Measurements from ENCODE around the gene OR6S1. TPM values are rescaled to one million over a fixed set of nuclear protein-coding genes. Genes with fewer than 3 reads are reported as not detected.
"Not testable (repeated sequence)": the region's sequence is repeated elsewhere in the genome, so short reads cannot be mapped to it uniquely, and the experiment has no call there.

Gene OR6S1
- total RNA-seq, 2 donors from 2014 or later: not detected

- ATAC-seq: no peak
- no peak overlapping the region for H3K27ac ChIP-seq
- H3K4me1 ChIP-seq: no peaks in the 10 kb centered on the region
- no peaks in the 10 kb centered on the region for H3K36me3 ChIP-seq (replicated peaks in 1 of 2; ENCODE audit: insufficient read depth in 1 of 2, low read depth in 2 of 2)
- no peak overlapping the region for H3K4me3 ChIP-seq
- H3K27me3 ChIP-seq: no peaks in the 10 kb centered on the region
- no peaks in the 10 kb centered on the region for H3K9me3 ChIP-seq
- no peak for TF ChIP-seq CTCF (IDR thresholded peaks at IDR 0.05)
- no peak for TF ChIP-seq POLR2A (IDR thresholded peaks at IDR 0.05)
- 72% methylated on average over 12 of the region's 12 CpGs for WGBS, 2 donors
- intact Hi-C loops (cut with DNase I): loop anchor here (10.0 kb wide), 1 partner anchor 137 kb away; the partner anchor contains the start of genes PIP4P1 and PNP
- no peak for DNase-seq
Measured at GRCh38 chr14:20601522-20601921, 40.0 kb downstream of the OR6S1 start.

- no peak for ATAC-seq
- Histone ChIP-seq H3K4me1 (no peaks in the 10 kb centered on the region), H3K27ac (no peak overlapping the region), H3K4me3 (no peak overlapping the region), H3K36me3 (replicated peaks in 1 of 2; ENCODE audit: insufficient read depth in 1 of 2, low read depth in 2 of 2) (no peaks in the 10 kb centered on the region), H3K27me3 (no peaks in the 10 kb centered on the region), H3K9me3 (no peaks in the 10 kb centered on the region)
- no peak for TF ChIP-seq POLR2A (IDR thresholded peaks at IDR 0.05)
- no peak for TF ChIP-seq CTCF (IDR thresholded peaks at IDR 0.05)
- intact Hi-C loops (cut with DNase I): no loop called here
- DNase-seq: no peak
- 81 to 93% methylated on average over 1 of the region's 1 CpG for WGBS, 2 donors
Measured at GRCh38 chr14:20597108-20597507, 44.4 kb downstream of the OR6S1 start.

- H3K4me1 ChIP-seq; H3K27me3 ChIP-seq; ATAC-seq; H3K36me3 ChIP-seq (replicated peaks in 1 of 2; ENCODE audit: insufficient read depth in 1 of 2, low read depth in 2 of 2); H3K27ac ChIP-seq; intact Hi-C loops (cut with DNase I); H3K9me3 ChIP-seq; DNase-seq; H3K4me3 ChIP-seq: not testable (repeated sequence)
- WGBS, 2 donors: 97 to 98% methylated on average over 3 of the region's 3 CpGs
Measured at GRCh38 chr14:20595726-20596125, 45.8 kb downstream of the OR6S1 start.

- Histone ChIP-seq H3K27me3 (no peaks in the 10 kb centered on the region), H3K27ac (no peak overlapping the region), H3K4me1 (no peaks in the 10 kb centered on the region), H3K4me3 (no peak overlapping the region), H3K36me3 (replicated peaks in 1 of 2; ENCODE audit: insufficient read depth in 1 of 2, low read depth in 2 of 2) (no peaks in the 10 kb centered on the region), H3K9me3 (no peaks in the 10 kb centered on the region)
- 64 to 90% methylated on average over 1 of the region's 1 CpG for WGBS, 2 donors
- no peak for ATAC-seq
- intact Hi-C loops (cut with DNase I): no loop called here
- DNase-seq: no peak
- TF ChIP-seq POLR2A (IDR thresholded peaks at IDR 0.05) (no peak), CTCF (IDR thresholded peaks at IDR 0.05) (no peak)
Measured at GRCh38 chr14:20592574-20592973, 48.9 kb downstream of the OR6S1 start.

- ATAC-seq (no peak), DNase-seq (no peak)
- Histone ChIP-seq H3K27ac (no peak within 1 kb of the TSS), H3K9me3 (no peaks in the 10 kb centered on the region), H3K4me1 (no peaks in the 10 kb centered on the region), H3K36me3 (replicated peaks in 1 of 2; ENCODE audit: insufficient read depth in 1 of 2, low read depth in 2 of 2) (no peaks in the 10 kb centered on the region), H3K4me3 (no peak within 1 kb of the TSS), H3K27me3 (no peaks in the 10 kb centered on the region)
- intact Hi-C loops (cut with DNase I): no loop called here
- 60 to 67% methylated on average over 4 of the region's 4 CpGs for WGBS, 2 donors
- TF ChIP-seq POLR2A (IDR thresholded peaks at IDR 0.05) (no peak), CTCF (IDR thresholded peaks at IDR 0.05) (no peak)
Measured at GRCh38 chr14:20591235-20591634, 50.3 kb downstream of the OR6S1 start, which contains the start of gene RNASE12. TSS of gene RNASE12 (minus strand) at chr14:20591376. CDS start at chr14:20590723, 653 bp downstream.

Small RNA genes lying within 50 kb of the gene (small RNA-seq; reads per million reads assigned to genes)
- gene RF00019: not detected

Other genes starting within 250 kb of the OR6S1 start
- gene TEP1, start 228.2 kb downstream of the OR6S1 start, total RNA-seq: 10 to 100 TPM; 32.3 to 35.3 TPM
- gene KLHL33, start 205.5 kb downstream of the OR6S1 start, total RNA-seq: under 1 TPM in 1 of 2 donors, not detected in 1; 0.26 TPM
- 10 to 100 TPM; 36.1 to 53.4 TPM for gene OSGEP, start 186.9 kb downstream of the OR6S1 start, total RNA-seq
- 100 to 1,000 TPM in 1 of 2 donors, 10 to 100 TPM in 1; 86.7 to 101 TPM for gene APEX1, start 186.5 kb downstream of the OR6S1 start, total RNA-seq
- gene PIP4P1, start 180.3 kb downstream of the OR6S1 start, total RNA-seq: 10 to 100 TPM; 12.2 to 12.5 TPM
- gene PNP, start 172.3 kb downstream of the OR6S1 start, total RNA-seq: 10 to 100 TPM; 20.4 to 24.9 TPM
- 1 to 10 TPM in 1 of 2 donors, not detected in 1; 4.3 TPM for gene RNASE10, start 136.2 kb downstream of the OR6S1 start, total RNA-seq
- gene RNASE9, start 80.6 kb downstream of the OR6S1 start, total RNA-seq: not detected
- not detected for gene RNASE11, start 53.7 kb downstream of the OR6S1 start, total RNA-seq
- not detected for gene RNASE12, start 50.3 kb downstream of the OR6S1 start, total RNA-seq
- 10 to 100 TPM; 41.8 to 47.5 TPM for gene RNASE4, start 42.9 kb upstream of the OR6S1 start, total RNA-seq
- 10 to 100 TPM; 24.1 to 28.0 TPM for gene ANG, start 47.1 kb upstream of the OR6S1 start, total RNA-seq
- not detected for gene EDDM3A, start 104.2 kb upstream of the OR6S1 start, total RNA-seq
- not detected for gene EDDM3B, start 126.7 kb upstream of the OR6S1 start, total RNA-seq
- 1 to 10 TPM in 1 of 2 donors, not detected in 1; 9.6 TPM for gene RNASE6, start 139.6 kb upstream of the OR6S1 start, total RNA-seq
- 100 to 1,000 TPM; 316 to 772 TPM for gene RNASE1, start 161.2 kb upstream of the OR6S1 start, total RNA-seq
- not detected for gene RNASE3, start 249.7 kb upstream of the OR6S1 start, total RNA-seq

Measured in body of pancreas (tissue), 4 donors.